RWPE2 (cell line): ENCODE results near the gene STEAP4.

ENCODE experiments used
- ATAC-seq: fragments of 200-7000 bp; cut with Tn5 transposase; 3 replicates; pipeline ENCODE4 v1.9.1; 2021; ENCODE audit warnings: low read depth
- DNase-seq: peaks from one replicate; pipeline ENCODE4 v3.0.0-alpha.2; 2020; ENCODE audit warnings: low spot score
- H3K27ac ChIP-seq: fragments of 450-650 bp; 2 replicates; pipeline ENCODE4 v1.5.1; 2017; ENCODE audit warnings: mild to moderate bottlenecking; ENCODE audit not compliant: poor library complexity, severe bottlenecking
- H3K27me3 ChIP-seq: fragments of 250-450 bp; sonication (Bioruptor Pico); 2 replicates; pipeline ENCODE4 v1.5.1; 2021; ENCODE audit warnings: mild to moderate bottlenecking, moderate library complexity; ENCODE audit not compliant: insufficient read depth, poor library complexity, severe bottlenecking
- H3K36me3 ChIP-seq: fragments of 250-450 bp; sonication (Bioruptor Pico); 2 replicates; pipeline ENCODE4 v1.5.1; 2020; ENCODE audit warnings: low read depth, mild to moderate bottlenecking, moderate library complexity
- H3K4me1 ChIP-seq: fragments of 250-450 bp; sonication (Bioruptor Pico); 2 replicates; pipeline ENCODE4 v1.5.1; 2021; ENCODE audit warnings: mild to moderate bottlenecking, moderate library complexity; ENCODE audit not compliant: insufficient read depth, poor library complexity, severe bottlenecking
- H3K4me3 ChIP-seq: fragments of 250-450 bp; sonication (Bioruptor Pico); 2 replicates; pipeline ENCODE4 v1.5.1; 2021; ENCODE audit warnings: mild to moderate bottlenecking, moderate library complexity; ENCODE audit not compliant: severe bottlenecking
- H3K9me3 ChIP-seq: fragments of 250-450 bp; sonication (Bioruptor Pico); 2 replicates; pipeline ENCODE4 v1.5.1; 2021; ENCODE audit warnings: mild to moderate bottlenecking, moderate library complexity; ENCODE audit not compliant: severe bottlenecking
- TF ChIP-seq, protein P1 (sequence below): fragments of 450-650 bp; IDR thresholded peaks from one replicate; pipeline ENCODE4 v1.5.1; 2017; ENCODE audit warnings: mild to moderate bottlenecking, moderate library complexity; ENCODE audit not compliant: poor library complexity, severe bottlenecking

The STEAP4 gene

DNA sequence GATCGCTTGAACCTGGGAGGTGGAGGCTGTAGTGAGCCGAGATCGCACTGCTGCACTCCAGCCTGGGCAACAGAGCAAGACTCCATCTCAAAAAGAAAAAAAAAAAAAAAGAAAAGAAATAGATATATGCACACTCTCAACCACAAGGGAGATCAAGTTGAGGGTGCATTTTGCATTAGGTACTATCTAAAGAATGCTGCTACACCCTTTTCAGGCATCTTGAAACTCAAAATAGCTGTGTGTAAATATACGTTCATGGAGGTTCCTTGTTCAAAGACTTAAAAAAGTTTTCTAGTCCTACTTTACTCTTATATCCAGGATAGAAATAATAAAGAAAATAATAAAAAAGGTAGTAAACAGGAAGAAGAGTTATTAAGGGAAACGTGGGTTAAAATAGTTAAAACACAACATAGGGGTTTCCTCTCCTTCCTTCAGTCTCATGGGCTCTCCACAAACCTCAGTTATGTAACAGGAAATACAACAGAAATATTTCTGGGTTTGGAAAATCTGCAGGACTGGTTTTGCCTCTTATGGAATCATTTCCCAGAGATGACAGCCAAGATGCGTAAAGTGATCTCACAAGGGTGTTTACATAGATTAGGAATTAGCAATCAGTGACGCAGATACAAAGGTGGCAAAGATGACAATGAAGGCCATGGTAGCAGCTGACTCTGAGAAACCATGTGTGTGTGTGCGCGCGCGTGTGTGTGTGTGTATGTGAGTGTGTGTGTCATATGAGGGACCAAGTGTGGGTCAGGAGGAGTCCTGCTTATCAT is 15.1 kb downstream of the STEAP4 start:
- DNase-seq (no peak), ATAC-seq (peak; percentile 72)
- Histone ChIP-seq H3K4me1 (peaks cover 27% of the 10 kb centered on the region), H3K9me3 (no peaks in the 10 kb centered on the region), H3K27ac (peak overlapping the region; percentile 39), H3K4me3 (no peak overlapping the region), H3K27me3 (no peaks in the 10 kb centered on the region), H3K36me3 (no peaks in the 10 kb centered on the region)
- TF ChIP-seq, protein P1, sequence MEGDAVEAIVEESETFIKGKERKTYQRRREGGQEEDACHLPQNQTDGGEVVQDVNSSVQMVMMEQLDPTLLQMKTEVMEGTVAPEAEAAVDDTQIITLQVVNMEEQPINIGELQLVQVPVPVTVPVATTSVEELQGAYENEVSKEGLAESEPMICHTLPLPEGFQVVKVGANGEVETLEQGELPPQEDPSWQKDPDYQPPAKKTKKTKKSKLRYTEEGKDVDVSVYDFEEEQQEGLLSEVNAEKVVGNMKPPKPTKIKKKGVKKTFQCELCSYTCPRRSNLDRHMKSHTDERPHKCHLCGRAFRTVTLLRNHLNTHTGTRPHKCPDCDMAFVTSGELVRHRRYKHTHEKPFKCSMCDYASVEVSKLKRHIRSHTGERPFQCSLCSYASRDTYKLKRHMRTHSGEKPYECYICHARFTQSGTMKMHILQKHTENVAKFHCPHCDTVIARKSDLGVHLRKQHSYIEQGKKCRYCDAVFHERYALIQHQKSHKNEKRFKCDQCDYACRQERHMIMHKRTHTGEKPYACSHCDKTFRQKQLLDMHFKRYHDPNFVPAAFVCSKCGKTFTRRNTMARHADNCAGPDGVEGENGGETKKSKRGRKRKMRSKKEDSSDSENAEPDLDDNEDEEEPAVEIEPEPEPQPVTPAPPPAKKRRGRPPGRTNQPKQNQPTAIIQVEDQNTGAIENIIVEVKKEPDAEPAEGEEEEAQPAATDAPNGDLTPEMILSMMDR, result no peak

DNA sequence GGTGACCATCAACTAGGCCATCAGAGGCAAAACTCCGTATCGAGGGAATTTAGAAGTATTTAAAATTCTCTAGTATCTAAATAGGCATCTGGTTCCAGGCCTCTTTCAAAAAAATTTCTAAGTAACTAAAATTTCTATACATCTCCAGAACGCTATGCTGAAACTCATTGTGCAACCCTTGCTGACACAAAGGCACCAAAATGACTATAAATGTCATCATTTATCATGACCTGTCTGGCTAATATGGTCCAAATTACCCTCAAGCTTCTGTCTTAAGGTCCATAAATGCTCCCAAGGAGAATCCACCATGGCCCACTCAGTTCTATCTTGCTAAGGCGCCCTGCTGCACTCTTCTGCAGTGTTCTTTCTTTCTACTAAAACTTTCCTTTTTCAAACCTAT is 16.2 kb downstream of the STEAP4 start:
- no peaks in the 10 kb centered on the region for H3K27me3 ChIP-seq
- DNase-seq (no peak), ATAC-seq (no peak)
- H3K4me3 ChIP-seq, result no peak overlapping the region
- no peak overlapping the region for H3K27ac ChIP-seq
- H3K36me3 ChIP-seq, result no peaks in the 10 kb centered on the region
- TF ChIP-seq, protein P1, result no peak
- peaks cover 27% of the 10 kb centered on the region for H3K4me1 ChIP-seq
- H3K9me3 ChIP-seq, result no peaks in the 10 kb centered on the region

DNA sequence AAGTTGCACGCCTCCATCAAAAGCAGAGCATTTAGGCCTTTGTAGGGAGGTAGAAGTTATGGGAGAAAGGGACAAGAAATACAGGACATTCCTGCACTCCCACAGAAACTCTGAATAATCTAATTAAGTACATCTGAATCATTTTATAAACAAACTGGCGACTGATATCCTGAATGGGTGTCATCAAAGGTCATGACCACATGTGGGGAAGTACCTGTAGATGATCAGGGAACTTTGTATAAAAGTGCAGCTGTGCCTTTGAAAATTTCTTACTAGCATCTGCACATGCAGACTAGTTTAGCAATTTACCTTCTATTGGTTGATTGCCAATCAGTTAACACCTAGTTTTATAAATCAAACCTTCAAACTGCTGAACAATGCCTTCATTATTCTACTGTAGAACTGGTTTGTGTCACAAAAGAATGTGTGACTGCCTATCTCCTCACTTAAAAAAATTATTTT is 17.1 kb downstream of the STEAP4 start:
- TF ChIP-seq, protein P1, result no peak
- no peaks in the 10 kb centered on the region for H3K9me3 ChIP-seq
- no peak overlapping the region for H3K4me3 ChIP-seq
- no peaks in the 10 kb centered on the region for H3K36me3 ChIP-seq
- no peak for DNase-seq
- no peak overlapping the region for H3K27ac ChIP-seq
- H3K4me1 ChIP-seq, result peaks cover 27% of the 10 kb centered on the region
- ATAC-seq, result peak; percentile 72
- no peaks in the 10 kb centered on the region for H3K27me3 ChIP-seq

DNA sequence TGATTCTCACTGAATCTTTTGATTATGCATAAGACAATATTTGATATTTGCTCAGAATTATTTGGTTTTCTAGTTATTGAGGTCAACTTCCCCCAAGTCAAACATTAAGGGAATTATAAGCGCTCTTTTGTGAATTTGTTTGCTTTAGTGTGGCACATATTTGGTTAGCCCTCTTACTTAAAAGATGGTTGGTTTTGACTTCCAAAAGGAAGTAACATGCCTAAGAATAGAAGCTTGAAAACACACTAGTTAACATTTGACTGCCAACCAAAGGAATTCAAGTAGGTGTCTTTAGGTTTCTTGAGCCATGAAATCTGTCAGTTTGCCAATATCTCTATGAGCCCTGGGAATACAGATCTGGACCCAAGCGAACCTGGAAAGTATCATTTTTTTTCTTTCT is 24.9 kb downstream of the STEAP4 start:
- Histone ChIP-seq H3K27ac (no peak overlapping the region), H3K4me1 (no peaks in the 10 kb centered on the region), H3K36me3 (no peaks in the 10 kb centered on the region), H3K27me3 (no peaks in the 10 kb centered on the region), H3K9me3 (no peaks in the 10 kb centered on the region), H3K4me3 (no peak overlapping the region)
- DNase-seq (no peak), ATAC-seq (no peak)
- TF ChIP-seq, protein P1, result no peak

DNA sequence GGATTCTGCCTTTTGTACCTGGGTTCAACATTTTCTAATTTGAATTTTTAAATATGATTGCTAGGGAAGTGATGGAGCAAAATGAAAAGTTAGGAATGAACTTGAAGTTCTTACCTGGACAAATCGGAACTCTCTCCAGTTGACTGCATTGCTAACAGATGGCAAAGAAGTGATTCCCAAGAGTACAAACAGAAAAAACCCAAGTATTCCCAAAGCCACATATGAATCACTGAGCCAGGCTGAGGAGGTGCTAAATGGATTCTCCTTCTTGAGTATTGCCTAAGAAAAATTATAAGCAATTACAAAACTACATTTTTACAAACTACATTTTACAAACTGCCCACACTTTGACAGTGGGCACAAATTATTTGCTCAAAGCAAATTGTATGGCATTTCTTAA is 25.9 kb downstream of the STEAP4 start:
- Histone ChIP-seq H3K4me1 (no peaks in the 10 kb centered on the region), H3K4me3 (no peak overlapping the region), H3K9me3 (no peaks in the 10 kb centered on the region), H3K27me3 (no peaks in the 10 kb centered on the region), H3K36me3 (no peaks in the 10 kb centered on the region), H3K27ac (no peak overlapping the region)
- DNase-seq (no peak), ATAC-seq (no peak)
- TF ChIP-seq, protein P1, result no peak
